NCI-H2227 (cell line): ENCODE results near the gene RFXANK.
"Not testable (repeated sequence)": the region's sequence is repeated elsewhere in the genome, so short reads cannot be mapped to it uniquely, and the experiment has no call there.

ENCODE experiments used
- DNase-seq: peaks from one replicate; lab custom pipeline; 2025; ENCODE audit not compliant: unreplicated experiment; lab: John Stamatoyannopoulos, UW

Gene RFXANK

DNA sequence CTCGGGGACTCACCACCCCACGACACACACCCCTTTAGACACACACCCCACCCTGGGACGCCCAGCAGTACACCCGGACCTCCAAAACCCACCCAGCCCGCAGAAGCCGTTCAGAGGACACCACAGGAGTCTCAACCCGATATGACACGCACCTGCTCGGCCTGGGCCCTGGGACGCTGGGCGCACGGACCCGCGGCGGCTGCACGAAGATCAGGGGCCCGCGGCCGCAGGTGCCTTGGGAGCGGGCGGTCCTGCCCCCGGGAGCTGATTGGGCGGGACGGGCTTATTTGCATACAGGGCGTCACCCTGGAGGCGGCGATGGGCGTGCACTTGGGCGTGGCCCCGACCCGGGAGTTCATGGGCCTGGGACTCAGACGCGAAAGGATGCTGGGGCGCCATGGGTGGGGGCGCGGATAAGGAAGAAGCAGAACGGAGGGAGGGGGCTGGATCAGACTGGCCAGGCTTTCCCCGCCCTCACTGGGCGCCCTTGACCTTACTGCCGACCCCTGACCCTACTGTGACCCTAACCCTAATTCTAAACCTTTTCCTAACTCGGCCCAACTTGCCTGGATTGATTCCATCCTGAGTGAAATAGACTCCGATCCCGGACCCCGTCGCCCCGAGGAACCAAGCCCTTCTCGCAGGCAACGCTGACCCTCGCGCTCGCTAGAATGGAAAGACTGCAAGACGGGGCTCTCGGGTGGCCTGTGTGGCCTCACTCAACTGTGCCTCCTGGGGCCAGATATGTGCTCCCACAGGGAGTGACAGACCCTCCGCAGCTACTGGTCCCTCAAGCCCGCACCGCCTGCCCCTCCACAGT, 21.8 kb upstream of the RFXANK start, which contains the start of gene MEF2B:
TSS of gene MEF2B (minus strand) at position 211 of the 820 bp plus-strand sequence. CDS start 19,528 bp downstream, outside the sequence.
- peak; percentile 87 for DNase-seq

GRCh38 chr19:19170873-19171672, 21.0 kb upstream of the RFXANK start:
- no peak for DNase-seq

- no peak for DNase-seq
These were observed 20.1 kb upstream of the RFXANK start for GRCh38 chr19:19171821-19172532.

DNA sequence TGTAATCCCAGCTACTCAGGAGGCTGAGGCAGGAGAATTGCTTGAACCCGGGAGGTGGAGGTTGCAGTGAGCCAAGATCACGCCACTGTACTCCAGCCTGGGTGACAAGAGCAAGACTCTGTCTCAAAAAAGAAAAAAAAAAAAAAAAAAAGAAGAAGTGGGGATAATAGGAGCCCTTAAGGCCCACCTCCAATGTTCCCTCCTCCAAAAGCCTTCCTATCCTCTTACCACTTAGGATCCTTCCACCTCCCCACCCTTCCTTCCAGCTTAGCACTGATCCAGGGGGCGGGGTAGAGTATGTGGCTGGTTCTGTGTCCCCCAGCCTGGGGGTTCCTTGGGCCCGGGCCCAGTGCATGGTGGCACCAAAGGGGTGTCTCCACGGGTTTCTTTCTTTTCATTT, 18.8 kb upstream of the RFXANK start:
- not testable (repeated sequence) for DNase-seq

DNA sequence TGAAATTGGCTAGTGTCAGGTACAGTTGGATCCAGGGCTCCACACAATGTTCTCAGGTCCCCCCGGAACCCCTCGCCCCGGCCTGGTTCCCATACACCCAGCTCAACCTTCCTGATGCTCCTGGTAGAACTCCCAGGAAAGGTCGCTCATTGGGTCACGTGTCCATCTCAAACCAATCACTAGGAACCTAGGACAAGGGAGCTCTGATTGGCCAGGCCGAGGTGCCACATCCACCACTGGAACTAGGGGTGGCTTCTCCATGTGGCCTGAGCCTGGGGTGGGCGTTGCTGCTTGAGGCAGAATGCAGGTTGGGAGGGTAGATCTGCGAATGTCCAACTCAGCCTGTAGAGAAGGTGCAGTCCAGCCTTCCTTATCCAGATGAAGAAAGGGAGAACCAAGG, 15.1 kb upstream of the RFXANK start:
- no peak for DNase-seq

DNA sequence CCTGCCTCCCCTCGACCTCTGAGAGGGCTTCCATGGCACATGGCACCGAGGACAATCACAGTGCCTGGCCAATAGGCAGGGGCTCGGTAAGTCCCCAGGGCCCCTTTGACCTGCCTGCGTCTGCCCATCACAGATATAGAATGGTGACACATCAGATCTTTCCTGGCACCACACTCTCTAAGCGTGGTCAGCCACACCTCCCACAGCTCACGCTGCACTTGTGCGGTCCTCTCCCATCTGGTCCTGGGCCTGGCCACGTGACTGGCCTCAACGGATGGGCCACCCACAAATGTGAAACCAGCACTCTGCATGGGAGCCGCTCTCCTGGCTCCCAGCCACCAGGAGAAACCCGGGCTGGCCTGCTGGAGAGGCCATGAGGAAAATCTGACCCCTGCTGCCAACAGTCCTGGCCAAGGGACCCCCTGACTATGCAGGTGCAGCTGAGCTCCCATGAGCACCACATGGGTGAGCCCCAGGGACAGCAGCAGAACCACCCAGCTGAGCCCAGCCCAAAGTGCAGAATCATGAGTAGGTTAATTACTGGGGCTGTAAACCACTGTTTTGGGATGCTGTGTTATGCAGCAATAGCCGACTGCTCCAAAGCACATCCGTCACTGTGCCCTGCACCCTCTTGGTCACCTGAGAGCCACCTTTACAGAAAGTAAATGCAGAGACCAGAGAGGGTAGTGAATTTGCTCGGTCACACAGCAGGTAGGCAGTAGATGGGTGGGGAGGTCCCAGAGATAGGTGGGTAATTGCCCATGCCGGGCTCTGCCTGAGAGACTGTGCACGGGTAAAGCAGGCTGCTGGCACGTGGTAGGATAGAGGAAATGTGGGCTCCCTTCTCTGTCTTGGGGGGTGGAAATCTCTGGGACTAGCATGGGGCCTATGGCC, 12.3 kb upstream of the RFXANK start:
- no peak for DNase-seq

DNA sequence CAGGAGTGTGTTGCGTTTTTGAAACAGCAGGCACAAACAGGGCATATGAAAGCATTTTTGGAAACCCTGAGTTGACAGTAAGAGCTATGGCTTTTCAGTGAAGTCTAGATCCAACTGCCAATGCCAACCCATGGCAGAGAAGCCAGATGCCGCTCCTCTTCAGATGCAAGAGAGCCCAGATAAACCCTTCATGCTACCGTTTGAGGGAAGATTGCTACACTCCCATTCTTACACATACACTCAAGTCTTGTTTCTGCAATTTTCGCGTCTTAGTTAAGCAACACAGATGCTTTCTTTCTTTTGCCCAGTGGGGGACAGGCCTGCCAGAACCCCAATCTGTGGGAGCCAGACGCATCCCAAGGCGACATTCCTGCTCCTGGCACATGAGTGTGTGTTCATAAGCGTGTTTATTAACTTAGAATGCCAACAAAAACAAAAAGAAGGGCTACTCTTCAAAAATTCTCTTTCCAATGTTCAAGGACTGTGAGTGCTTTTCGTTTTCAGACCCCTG, 10.5 kb upstream of the RFXANK start:
- DNase-seq, result no peak

- DNase-seq, result peak; percentile 19
These were observed 6.0 kb upstream of the RFXANK start for GRCh38 chr19:19185853-19186740.

- no peak for DNase-seq
These were observed 5.3 kb upstream of the RFXANK start for GRCh38 chr19:19186742-19187141.

- no peak for DNase-seq
These were observed 335 bp upstream of the RFXANK start for GRCh38 chr19:19191768-19192077.

GRCh38 chr19:19192910-19193423, 909 bp downstream of the RFXANK start:
- no peak for DNase-seq

- no peak for DNase-seq
These were observed 1.9 kb downstream of the RFXANK start for GRCh38 chr19:19193926-19194325.

GRCh38 chr19:19201697-19202630, 9.9 kb downstream of the RFXANK start:
- no peak for DNase-seq

DNA sequence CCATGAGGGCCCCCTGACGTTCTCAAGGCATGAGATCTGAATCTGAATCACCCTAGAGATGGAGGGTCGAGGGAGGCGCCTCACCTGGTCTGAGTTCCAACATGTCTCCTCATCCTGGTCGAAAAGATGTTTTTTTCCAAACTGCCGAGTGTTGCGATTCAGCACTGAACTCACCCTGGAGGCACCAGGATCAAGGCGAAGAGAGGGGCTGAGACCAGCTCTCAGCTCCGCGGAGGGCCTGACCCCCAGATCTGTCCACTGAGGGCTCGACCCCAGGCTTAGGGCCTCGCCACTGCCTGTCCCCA, 10.6 kb downstream of the RFXANK start:
- no peak for DNase-seq

DNA sequence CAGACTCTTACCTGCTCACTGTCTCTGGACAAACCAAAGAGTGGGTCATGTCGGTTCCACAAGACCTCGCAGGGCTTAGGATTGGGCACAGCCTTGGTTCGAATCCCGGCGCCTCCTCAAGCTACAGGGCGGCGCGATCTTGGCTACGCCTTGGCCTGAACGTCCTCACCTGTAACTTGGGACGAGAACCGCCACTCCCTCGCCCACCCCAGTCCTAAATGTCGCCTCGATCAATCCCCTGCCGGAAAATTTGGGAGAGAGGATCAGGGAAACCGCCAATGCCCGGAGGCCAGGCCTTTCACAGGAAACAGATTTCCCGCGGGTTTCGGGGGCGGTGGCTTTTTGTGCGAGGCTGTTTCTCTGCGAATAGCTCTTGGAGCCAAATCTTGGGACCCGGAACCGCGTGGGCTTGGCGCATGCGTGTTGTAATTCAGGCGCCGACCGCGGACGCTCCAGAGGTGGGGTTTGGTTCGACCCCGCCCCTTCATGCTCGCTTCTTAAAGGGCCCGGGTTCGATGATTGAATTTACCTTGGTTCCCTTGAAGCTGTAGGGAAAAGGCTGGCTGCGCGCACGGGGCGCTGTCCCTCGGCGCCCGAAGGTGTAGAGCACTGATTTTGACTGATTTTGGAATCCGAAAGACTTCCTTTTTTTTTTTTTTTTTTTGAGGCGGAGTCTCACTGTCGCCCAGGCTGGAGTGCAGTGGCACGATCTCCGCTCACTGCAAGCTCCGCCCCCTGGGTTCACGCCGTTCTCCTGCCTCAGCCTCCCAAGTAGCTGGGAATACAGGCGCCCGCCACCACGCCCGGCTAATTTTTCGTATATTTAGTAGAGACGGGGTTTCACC, 11.2 kb downstream of the RFXANK start, which contains the start of gene NR2C2AP:
TSS of gene NR2C2AP (minus strand) at position 403 of the 845 bp plus-strand sequence. CDS start at position 49, 354 bp downstream.
- DNase-seq, result peak; percentile 89

GRCh38 chr19:19204181-19204580, 12.1 kb downstream of the RFXANK start:
- no peak for DNase-seq
